Measurements from ENCODE around the gene FTO.

FTO gene

GRCh38 chr16:53781023-53781605 is 77.2 kb downstream of the FTO start:
- DNase-seq (ENCODE audit: low spot score): no peak
- FAIRE-seq: no peak

GRCh38 chr16:53782148-53782547 is 78.2 kb downstream of the FTO start:
- FAIRE-seq (no peak), DNase-seq (ENCODE audit: low spot score) (no peak)

GRCh38 chr16:53784291-53784690 is 80.3 kb downstream of the FTO start:
- no peak for DNase-seq (ENCODE audit: low spot score)
- no peak for FAIRE-seq

GRCh38 chr16:53785044-53785443 is 81.1 kb downstream of the FTO start:
- DNase-seq (ENCODE audit: low spot score) (no peak), FAIRE-seq (no peak)

GRCh38 chr16:53785916-53786315 is 82.0 kb downstream of the FTO start:
- no peak for FAIRE-seq
- no peak for DNase-seq (ENCODE audit: low spot score)

- FAIRE-seq (no peak), DNase-seq (ENCODE audit: low spot score) (no peak)
These were observed 83.5 kb downstream of the FTO start for GRCh38 chr16:53787423-53787822.

- DNase-seq (ENCODE audit: low spot score) (no peak), FAIRE-seq (no peak)
These were observed 85.2 kb downstream of the FTO start for GRCh38 chr16:53789137-53789536.

- no peak for FAIRE-seq
- DNase-seq (ENCODE audit: low spot score): no peak
These were observed 88.4 kb downstream of the FTO start for GRCh38 chr16:53792161-53792951.

- no peak for DNase-seq (ENCODE audit: low spot score)
- no peak for FAIRE-seq
These were observed 99.5 kb downstream of the FTO start for GRCh38 chr16:53803451-53803850.

- no peak for FAIRE-seq
- no peak for DNase-seq (ENCODE audit: low spot score)
These were observed 100.0 kb downstream of the FTO start for GRCh38 chr16:53803998-53804397.

GRCh38 chr16:53804467-53804866 is 100.5 kb downstream of the FTO start:
- no peak for DNase-seq (ENCODE audit: low spot score)
- no peak for FAIRE-seq

- no peak for DNase-seq (ENCODE audit: low spot score)
- FAIRE-seq: no peak
These were observed 101.2 kb downstream of the FTO start for GRCh38 chr16:53805113-53805512.

- FAIRE-seq: no peak
- no peak for DNase-seq (ENCODE audit: low spot score)
These were observed 101.8 kb downstream of the FTO start for GRCh38 chr16:53805752-53806151.

GRCh38 chr16:53809088-53809932 is 105.4 kb downstream of the FTO start:
- FAIRE-seq (no peak), DNase-seq (ENCODE audit: low spot score) (no peak)

GRCh38 chr16:53812914-53813313 is 109.0 kb downstream of the FTO start:
- DNase-seq (ENCODE audit: low spot score) (no peak), FAIRE-seq (no peak)

- DNase-seq (ENCODE audit: low spot score): no peak
- no peak for FAIRE-seq
These were observed 110.8 kb downstream of the FTO start for GRCh38 chr16:53814801-53815200.

- FAIRE-seq: no peak
- DNase-seq (ENCODE audit: low spot score): no peak
These were observed 112.4 kb downstream of the FTO start for GRCh38 chr16:53816211-53816836.

GRCh38 chr16:53817117-53817755 is 113.3 kb downstream of the FTO start:
- DNase-seq (ENCODE audit: low spot score) (peak; percentile 79), FAIRE-seq (no peak)

- DNase-seq (ENCODE audit: low spot score) (no peak), FAIRE-seq (no peak)
These were observed 114.0 kb downstream of the FTO start for GRCh38 chr16:53817812-53818550.

GRCh38 chr16:53821487-53821886 is 117.5 kb downstream of the FTO start:
- DNase-seq (ENCODE audit: low spot score): peak; percentile 8
- no peak for FAIRE-seq
